Transverse colon (tissue), 4 donors: ENCODE data around the gene USP6NL.

ENCODE experiments used
- CTCF ChIP-seq, 5 experiments: fragments of 200-600 bp in 3 of 5; fragments of 450-650 bp in 2 of 5; sonication (generic) in 3 of 5; IDR thresholded peaks; 1 replicate in 2 of 5; 2 replicates in 3 of 5; pipeline ENCODE4 v1.5.1; 2016 to 2017; ENCODE audit warnings: antibody characterized with exemption in 5 of 5, inconsistent platforms in 3 of 5, mild to moderate bottlenecking in 2 of 5, moderate library complexity in 1 of 5
- EP300 ChIP-seq: sonication (generic); formaldehyde crosslinking; IDR thresholded peaks from one replicate; pipeline ENCODE4 v1.6.1; 2017; ENCODE audit warnings: antibody characterized with exemption, low read depth
- POLR2A ChIP-seq: fragments of 450-650 bp; IDR thresholded peaks from one replicate; pipeline ENCODE4 v1.6.1; 2016; ENCODE audit warnings: antibody characterized with exemption, mild to moderate bottlenecking, moderate library complexity
- POLR2AphosphoS5 ChIP-seq, 3 donors: sonication (generic); formaldehyde crosslinking; IDR thresholded peaks; one replicate each; pipeline ENCODE4 v1.6.1; 2016; ENCODE audit warnings: antibody characterized with exemption in 3 of 3

DNA sequence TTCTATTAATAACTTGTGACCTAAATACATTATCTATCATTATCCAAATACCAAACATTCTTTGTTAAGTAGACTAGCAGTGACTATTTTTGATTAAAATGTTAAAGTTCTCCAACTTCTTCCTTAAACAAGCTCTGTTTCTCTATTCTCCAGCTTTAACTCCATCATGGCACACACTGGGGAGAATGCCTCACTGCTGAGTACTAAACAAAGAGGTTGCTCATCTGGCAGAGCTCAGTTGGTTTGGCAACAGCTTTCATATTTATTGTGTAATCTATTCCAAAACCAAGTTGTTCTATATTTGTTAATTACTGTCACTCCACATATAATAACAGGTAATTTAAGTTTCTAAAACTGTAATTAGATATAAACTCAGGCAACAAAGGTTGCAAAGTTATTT lies 89.6 kb downstream of the USP6NL start:
- TF ChIP-seq CTCF (IDR thresholded peaks at IDR 0.05): no peak
- no peak for TF ChIP-seq POLR2A
- TF ChIP-seq EP300: no peak
- no peak for TF ChIP-seq POLR2AphosphoS5 (IDR thresholded peaks at IDR 0.05)
